SU-DHL-6 (cell line): ENCODE results near the gene DEDD.

ENCODE experiments used
- CTCF ChIP-seq: fragments of 200-600 bp; sonication (generic); IDR thresholded peaks from one replicate; pipeline ENCODE4 v1.5.1; 2017; ENCODE audit warnings: antibody characterized with exemption, mild to moderate bottlenecking, low read length, moderate library complexity; ENCODE audit not compliant: insufficient read depth, poor library complexity, severe bottlenecking
- EZH2phosphoT487 ChIP-seq: fragments of 200-600 bp; sonication (generic), shearing (Covaris generic); conservative IDR thresholded peaks from 2 replicates; pipeline ENCODE4 v1.6.1; 2018; ENCODE audit warnings: mild to moderate bottlenecking, antibody characterized with exemption, low read length, moderate library complexity, mixed read lengths

- TF ChIP-seq CTCF = no peak
- no peak for TF ChIP-seq EZH2phosphoT487
Measured at GRCh38 chr1:161111527-161111926, 20.9 kb downstream of the DEDD start.
